ENCODE measurements around the gene GRID1.

- TF ChIP-seq EZH2 (IDR thresholded peaks at IDR 0.05; ENCODE audit: low read length, unreplicated experiment) (no peak), EZH2phosphoT487 (IDR thresholded peaks at IDR 0.05; ENCODE audit: borderline replicate concordance, low read length) (no peak), CTCF (conservative IDR thresholded peaks at IDR 0.05; ENCODE audit: low read depth, low read length) (no peak)
Observed at GRCh38 chr10:86023931-86024280, 342.7 kb downstream of the GRID1 start.

Measured in PC-3 (cell line).